Skin epidermis (tissue), 12 donors: ENCODE data around the gene HPDL.
A peak's percentile ranks its signal among the peaks of the same experiment; 100 is the strongest.
"Not testable (repeated sequence)": the region's sequence is repeated elsewhere in the genome, so short reads cannot be mapped to it uniquely, and the experiment has no call there.

Source experiments
- H3K27ac ChIP-seq, 21 experiments: fragments of 200-600 bp; sonication (generic) in 11 of 21; one replicate each; pipeline ENCODE4 v1.5.0; 2020; ENCODE audit warnings: mild to moderate bottlenecking in 3 of 21, inconsistent platforms in 2 of 21, moderate library complexity in 2 of 21
- H3K4me3 ChIP-seq, 7 experiments: fragments of 200-600 bp; sonication (generic) in 2 of 7; one replicate each; pipeline ENCODE4 v1.5.0; 2020; ENCODE audit warnings: inconsistent platforms in 2 of 7, mild to moderate bottlenecking in 2 of 7, moderate library complexity in 1 of 7

HPDL gene

GRCh38 chr1:45346473-45346872 is 19.8 kb downstream of the HPDL start:
- H3K27ac ChIP-seq = no peak overlapping the region
- H3K4me3 ChIP-seq = no peak overlapping the region

- peak overlapping the region in 10 of 21 experiments; percentile 14 to 66 (median 33) for H3K27ac ChIP-seq
- H3K4me3 ChIP-seq = no peak overlapping the region
These were observed 21.3 kb downstream of the HPDL start for GRCh38 chr1:45348020-45348419.

- Histone ChIP-seq H3K4me3 (no peak overlapping the region), H3K27ac (peak overlapping the region in 17 of 21 experiments; percentile 6 to 66 (median 32))
These were observed 21.9 kb downstream of the HPDL start for GRCh38 chr1:45348609-45348965.

- no peak overlapping the region for H3K4me3 ChIP-seq
- H3K27ac ChIP-seq = peak overlapping the region in 17 of 21 experiments; percentile 6 to 66 (median 39)
These were observed 22.4 kb downstream of the HPDL start for GRCh38 chr1:45348966-45349677.

GRCh38 chr1:45351508-45351907 is 24.8 kb downstream of the HPDL start:
- no peak overlapping the region for H3K27ac ChIP-seq
- H3K4me3 ChIP-seq = no peak overlapping the region

- H3K4me3 ChIP-seq = no peak overlapping the region
- no peak overlapping the region for H3K27ac ChIP-seq
These were observed 27.0 kb downstream of the HPDL start for GRCh38 chr1:45353685-45354084.

GRCh38 chr1:45354838-45355237 is 28.1 kb downstream of the HPDL start:
- H3K27ac ChIP-seq = no peak overlapping the region
- H3K4me3 ChIP-seq = no peak overlapping the region

- H3K27ac ChIP-seq = no peak overlapping the region
- no peak overlapping the region for H3K4me3 ChIP-seq
These were observed 29.0 kb downstream of the HPDL start for GRCh38 chr1:45355683-45356082.

- Histone ChIP-seq H3K4me3 (no peak overlapping the region), H3K27ac (no peak overlapping the region)
These were observed 29.5 kb downstream of the HPDL start for GRCh38 chr1:45356186-45356585.

- Histone ChIP-seq H3K27ac (peak overlapping the region in 17 of 21 experiments; percentile 3 to 72 (median 47)), H3K4me3 (no peak overlapping the region)
These were observed 33.3 kb downstream of the HPDL start for GRCh38 chr1:45359882-45360513.

GRCh38 chr1:45360981-45361380 is 34.3 kb downstream of the HPDL start:
- peak overlapping the region in 18 of 21 experiments; percentile 3 to 73 (median 52) for H3K27ac ChIP-seq
- H3K4me3 ChIP-seq = not testable (repeated sequence)

- Histone ChIP-seq H3K27ac (no peak overlapping the region), H3K4me3 (no peak overlapping the region)
These were observed 37.6 kb downstream of the HPDL start for GRCh38 chr1:45364294-45364693.

- Histone ChIP-seq H3K27ac (no peak overlapping the region), H3K4me3 (no peak overlapping the region)
These were observed 38.4 kb downstream of the HPDL start for GRCh38 chr1:45365051-45365450.

- H3K27ac ChIP-seq = no peak overlapping the region
These were observed 43.9 kb downstream of the HPDL start for GRCh38 chr1:45370575-45370974.

GRCh38 chr1:45373573-45373972 is 46.9 kb downstream of the HPDL start:
- Histone ChIP-seq H3K27ac (peak overlapping the region in 1 of 21 experiments; percentile 34), H3K4me3 (no peak overlapping the region)

More at GRCh38 chr1:45370575-45370974, 43.9 kb downstream of the HPDL start:
- H3K4me3 ChIP-seq = no peak overlapping the region

GRCh38 chr1:45375104-45376090 is 48.7 kb downstream of the HPDL start:
- no peak overlapping the region for H3K27ac ChIP-seq
- H3K4me3 ChIP-seq = no peak overlapping the region

GRCh38 chr1:45378184-45378583 is 51.5 kb downstream of the HPDL start:
- no peak overlapping the region for H3K27ac ChIP-seq
- H3K4me3 ChIP-seq = no peak overlapping the region
